ENCODE results near the gene ZNF862. TPM values are rescaled to one million over a fixed set of nuclear protein-coding genes. Genes with fewer than 3 reads are reported as not detected.

ZNF862 gene
- 0.52 and 4.5 TPM in 2 replicates for total RNA-seq (2014; rRNA removed; shearing (Covaris generic); ENCODE audit: low replicate concordance)

- no peaks in the 10 kb centered on the region for H3K27me3 ChIP-seq
- peak within 1 kb of the TSS; percentile 89 for H3K4me3 ChIP-seq
Observed at GRCh38 chr7:149838224-149838991, at the start of gene ZNF862. Gene ZNF862, plus strand, starts transcription at chr7:149838375. Its CDS starts 237 bp downstream, at chr7:149838612.

DNA sequence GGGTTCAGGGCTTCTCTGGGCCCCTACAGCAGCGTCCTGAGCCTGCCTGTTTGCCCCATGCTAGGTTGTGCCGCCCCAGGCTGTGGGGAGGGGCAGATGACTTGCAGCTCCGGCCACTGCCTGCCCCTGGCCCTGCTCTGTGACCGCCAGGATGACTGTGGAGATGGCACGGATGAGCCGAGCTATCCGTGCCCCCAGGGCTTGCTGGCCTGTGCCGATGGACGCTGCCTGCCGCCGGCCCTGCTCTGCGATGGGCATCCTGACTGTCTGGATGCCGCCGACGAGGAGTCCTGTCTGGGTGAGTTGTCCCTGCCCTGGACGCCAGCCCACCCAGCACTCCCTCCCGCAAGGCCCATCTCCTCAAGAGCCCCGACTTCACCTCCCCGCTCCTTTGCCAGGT lies 49.1 kb upstream of the ZNF862 start:
- Histone ChIP-seq H3K9me3 (no peaks in the 10 kb centered on the region), H3K27me3 (no peaks in the 10 kb centered on the region), H3K36me3 (no peaks in the 10 kb centered on the region), H3K4me3 (no peak overlapping the region)
- DNase-seq = no peak

More at GRCh38 chr7:149838224-149838991, at the start of gene ZNF862:
- no peaks in the 10 kb centered on the region for H3K36me3 ChIP-seq
- no peaks in the 10 kb centered on the region for H3K9me3 ChIP-seq
- peak; percentile 94 for DNase-seq

- no peaks in the 10 kb centered on the region for H3K36me3 ChIP-seq
- H3K9me3 ChIP-seq = no peaks in the 10 kb centered on the region
- no peak overlapping the region for H3K4me3 ChIP-seq
- no peak for DNase-seq
- H3K27me3 ChIP-seq = no peaks in the 10 kb centered on the region
Observed at GRCh38 chr7:149790146-149790548, 48.0 kb upstream of the ZNF862 start.

GRCh38 chr7:149790754-149791360 lies 47.3 kb upstream of the ZNF862 start:
- no peaks in the 10 kb centered on the region for H3K36me3 ChIP-seq
- no peak for DNase-seq
- no peak overlapping the region for H3K4me3 ChIP-seq
- no peaks in the 10 kb centered on the region for H3K27me3 ChIP-seq
- H3K9me3 ChIP-seq = no peaks in the 10 kb centered on the region

- H3K9me3 ChIP-seq = no peaks in the 10 kb centered on the region
- H3K27me3 ChIP-seq = no peaks in the 10 kb centered on the region
- no peak for DNase-seq
- no peaks in the 10 kb centered on the region for H3K36me3 ChIP-seq
- no peak overlapping the region for H3K4me3 ChIP-seq
Observed at GRCh38 chr7:149791411-149792219, 46.6 kb upstream of the ZNF862 start.

- Histone ChIP-seq H3K27me3 (no peaks in the 10 kb centered on the region), H3K36me3 (no peaks in the 10 kb centered on the region), H3K9me3 (no peaks in the 10 kb centered on the region), H3K4me3 (no peak overlapping the region)
- no peak for DNase-seq
Observed at GRCh38 chr7:149792220-149792595, 46.0 kb upstream of the ZNF862 start.

DNA sequence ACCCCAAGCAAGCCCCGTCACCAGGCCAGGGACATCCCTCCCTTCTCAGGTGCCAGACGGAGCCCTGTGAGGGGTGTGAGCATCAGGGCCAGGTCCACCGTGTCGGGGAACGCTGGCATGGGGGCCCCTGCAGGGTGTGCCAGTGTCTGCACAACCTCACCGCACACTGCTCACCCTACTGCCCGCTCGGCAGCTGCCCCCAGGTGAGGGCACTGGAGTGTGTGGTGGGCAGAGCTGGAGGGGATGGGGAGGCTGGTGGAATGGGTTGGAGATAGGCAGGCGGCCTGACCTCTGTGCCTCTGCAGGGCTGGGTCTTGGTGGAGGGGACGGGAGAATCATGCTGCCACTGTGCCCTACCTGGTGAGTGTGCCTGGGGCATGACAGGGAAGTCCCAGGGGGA lies 44.9 kb upstream of the ZNF862 start:
- Histone ChIP-seq H3K9me3 (no peaks in the 10 kb centered on the region), H3K36me3 (no peaks in the 10 kb centered on the region), H3K4me3 (no peak overlapping the region), H3K27me3 (no peaks in the 10 kb centered on the region)
- DNase-seq = no peak

DNA sequence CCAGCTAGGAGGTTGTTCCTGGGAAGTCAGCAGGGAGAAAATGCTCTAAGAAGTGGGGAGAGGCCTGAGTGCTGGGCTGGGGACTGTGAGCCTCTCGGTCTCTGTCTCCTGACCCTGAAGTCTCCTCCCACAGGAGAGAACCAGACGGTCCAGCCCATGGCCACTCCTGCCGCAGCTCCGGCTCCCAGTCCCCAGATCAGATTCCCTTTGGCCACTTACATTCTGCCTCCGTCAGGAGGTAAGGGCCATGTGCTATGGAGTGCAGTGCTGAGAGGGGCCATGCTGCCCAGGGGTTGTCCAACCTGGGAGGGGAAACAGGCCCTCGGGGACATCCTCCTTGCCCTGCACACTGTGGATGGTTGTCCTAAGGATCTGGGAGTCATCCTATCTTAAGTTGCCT lies 43.5 kb upstream of the ZNF862 start:
- Histone ChIP-seq H3K9me3 (no peaks in the 10 kb centered on the region), H3K36me3 (no peaks in the 10 kb centered on the region), H3K27me3 (no peaks in the 10 kb centered on the region), H3K4me3 (no peak overlapping the region)
- no peak for DNase-seq

GRCh38 chr7:149795126-149795525 lies 43.0 kb upstream of the ZNF862 start:
- no peak for DNase-seq
- Histone ChIP-seq H3K9me3 (no peaks in the 10 kb centered on the region), H3K36me3 (no peaks in the 10 kb centered on the region), H3K4me3 (no peak overlapping the region), H3K27me3 (no peaks in the 10 kb centered on the region)

DNA sequence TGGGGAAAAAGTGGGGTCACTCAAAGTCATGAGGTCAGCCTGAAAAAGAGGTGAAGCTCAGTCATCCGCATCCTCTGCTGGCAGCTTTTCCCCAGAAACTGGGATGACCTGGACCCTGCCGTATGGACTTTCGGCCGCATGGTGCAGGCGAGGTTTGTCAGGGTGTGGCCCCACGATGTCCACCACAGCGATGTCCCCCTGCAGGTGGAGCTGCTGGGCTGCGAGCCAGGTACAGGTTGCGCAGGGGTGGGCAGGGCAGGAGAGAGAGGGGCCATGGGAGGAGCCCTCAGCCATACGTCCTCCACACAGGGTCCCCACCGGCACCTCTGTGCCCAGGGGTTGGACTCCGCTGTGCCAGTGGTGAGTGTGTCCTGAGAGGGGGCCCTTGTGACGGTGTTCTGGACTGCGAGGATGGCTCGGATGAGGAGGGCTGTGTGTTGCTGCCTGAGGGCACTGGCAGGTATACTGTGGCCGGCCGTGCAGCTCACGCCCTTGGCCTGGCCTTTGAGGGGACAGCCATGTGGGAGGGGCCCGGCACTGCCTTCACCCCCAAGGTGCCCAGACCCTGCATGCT lies 41.8 kb upstream of the ZNF862 start:
- Histone ChIP-seq H3K9me3 (no peaks in the 10 kb centered on the region), H3K36me3 (no peaks in the 10 kb centered on the region), H3K27me3 (no peaks in the 10 kb centered on the region), H3K4me3 (no peak overlapping the region)
- no peak for DNase-seq

- no peak overlapping the region for H3K4me3 ChIP-seq
- no peaks in the 10 kb centered on the region for H3K9me3 ChIP-seq
- DNase-seq = no peak
- no peaks in the 10 kb centered on the region for H3K36me3 ChIP-seq
- H3K27me3 ChIP-seq = no peaks in the 10 kb centered on the region
Observed at GRCh38 chr7:149797771-149798170, 40.4 kb upstream of the ZNF862 start.

DNA sequence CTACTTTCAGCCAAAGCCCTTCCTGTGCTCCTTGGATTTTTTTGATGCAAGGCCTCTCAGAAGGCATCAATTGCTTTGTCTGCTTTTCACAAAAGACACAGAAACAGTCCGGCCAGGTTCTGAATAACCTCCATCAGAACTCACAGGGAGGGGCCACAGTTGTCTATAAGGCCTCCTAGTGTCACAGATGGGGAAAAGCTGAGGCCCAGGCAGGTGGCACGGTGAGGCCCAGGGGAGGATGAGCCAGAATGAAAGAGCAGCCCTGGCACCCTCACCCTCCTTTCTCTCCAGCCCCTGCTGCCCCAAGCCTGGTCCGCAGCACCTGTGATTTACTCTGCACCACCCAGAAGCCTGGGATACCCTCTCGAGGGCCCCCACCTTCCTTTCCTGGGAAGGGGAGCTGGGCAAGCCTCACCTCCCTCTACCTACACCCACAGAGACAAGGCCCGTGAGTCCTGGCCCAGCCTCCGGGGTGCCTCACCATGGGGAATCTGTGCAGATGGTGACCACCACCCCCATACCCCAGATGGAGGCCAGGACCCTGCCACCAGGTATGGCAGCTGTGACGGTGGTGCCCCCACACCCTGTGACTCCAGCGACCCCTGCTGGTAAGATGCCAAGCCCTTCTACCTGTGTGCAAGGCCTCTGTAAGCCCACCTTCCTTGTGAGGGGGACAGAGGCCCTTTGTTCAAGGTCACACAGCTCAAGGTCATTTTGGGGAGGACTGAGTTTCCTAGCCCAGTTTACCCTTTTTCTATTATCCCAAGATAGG lies 38.6 kb upstream of the ZNF862 start:
- no peaks in the 10 kb centered on the region for H3K36me3 ChIP-seq
- no peaks in the 10 kb centered on the region for H3K27me3 ChIP-seq
- H3K9me3 ChIP-seq = no peaks in the 10 kb centered on the region
- no peak overlapping the region for H3K4me3 ChIP-seq
- DNase-seq = no peak

DNA sequence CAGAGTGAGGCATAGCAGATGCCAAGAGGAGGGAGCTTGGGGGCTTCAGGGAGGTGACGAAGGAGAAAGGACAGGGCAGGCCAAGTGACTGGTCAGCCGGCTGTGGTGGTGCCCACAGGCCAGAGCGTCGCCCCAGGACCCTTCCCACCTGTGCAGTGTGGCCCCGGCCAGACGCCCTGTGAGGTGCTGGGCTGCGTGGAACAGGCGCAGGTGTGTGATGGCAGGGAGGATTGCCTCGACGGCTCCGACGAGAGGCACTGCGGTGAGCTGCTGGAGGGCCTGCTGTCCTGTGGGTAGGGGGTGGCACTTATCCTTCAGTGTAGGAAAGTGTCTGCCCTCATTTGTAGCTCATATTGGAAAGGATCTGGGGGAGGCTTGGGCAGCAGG lies 38.0 kb upstream of the ZNF862 start:
- no peak overlapping the region for H3K4me3 ChIP-seq
- H3K27me3 ChIP-seq = no peaks in the 10 kb centered on the region
- no peaks in the 10 kb centered on the region for H3K9me3 ChIP-seq
- H3K36me3 ChIP-seq = no peaks in the 10 kb centered on the region
- no peak for DNase-seq

- H3K4me3 ChIP-seq = no peak overlapping the region
- DNase-seq = no peak
- no peaks in the 10 kb centered on the region for H3K36me3 ChIP-seq
- H3K9me3 ChIP-seq = no peaks in the 10 kb centered on the region
- H3K27me3 ChIP-seq = no peaks in the 10 kb centered on the region
Observed at GRCh38 chr7:149801002-149801566, 37.1 kb upstream of the ZNF862 start.

DNA sequence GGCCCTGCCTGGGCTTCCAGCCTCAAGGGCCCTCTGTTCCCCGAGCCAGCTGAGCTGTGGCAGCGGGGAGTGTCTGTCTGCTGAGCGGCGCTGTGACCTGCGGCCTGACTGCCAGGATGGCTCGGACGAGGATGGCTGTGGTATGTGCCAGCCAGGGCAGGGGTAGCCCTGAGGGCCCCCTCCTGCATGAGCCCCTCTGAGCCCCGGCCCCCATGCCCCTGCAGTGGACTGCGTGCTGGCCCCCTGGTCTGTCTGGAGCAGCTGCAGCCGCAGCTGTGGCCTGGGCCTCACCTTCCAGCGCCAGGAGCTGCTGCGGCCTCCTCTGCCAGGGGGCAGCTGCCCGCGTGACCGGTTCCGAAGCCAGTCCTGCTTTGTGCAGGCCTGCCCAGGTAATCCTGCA lies 36.4 kb upstream of the ZNF862 start:
- no peak overlapping the region for H3K4me3 ChIP-seq
- no peaks in the 10 kb centered on the region for H3K36me3 ChIP-seq
- DNase-seq = no peak
- H3K27me3 ChIP-seq = no peaks in the 10 kb centered on the region; the same call in 1 of the 2 replicates
- no peaks in the 10 kb centered on the region for H3K9me3 ChIP-seq

DNA sequence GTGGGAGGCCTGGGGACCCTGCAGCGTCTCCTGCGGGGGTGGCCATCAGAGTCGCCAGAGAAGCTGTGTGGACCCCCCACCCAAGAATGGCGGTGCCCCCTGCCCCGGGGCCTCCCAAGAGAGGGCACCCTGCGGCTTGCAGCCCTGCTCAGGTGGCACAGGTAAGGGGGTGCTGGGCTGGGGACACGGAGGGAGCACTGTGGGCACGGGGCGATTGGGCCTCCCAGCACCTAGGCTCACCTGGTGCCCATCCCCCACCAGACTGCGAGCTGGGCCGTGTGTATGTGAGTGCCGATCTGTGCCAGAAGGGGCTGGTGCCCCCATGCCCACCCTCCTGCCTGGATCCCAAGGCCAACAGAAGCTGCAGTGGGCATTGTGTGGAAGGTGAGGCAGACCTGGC lies 35.2 kb upstream of the ZNF862 start:
- Histone ChIP-seq H3K27me3 (no peaks in the 10 kb centered on the region; the same call in 1 of the 2 replicates), H3K9me3 (no peaks in the 10 kb centered on the region), H3K4me3 (no peak overlapping the region), H3K36me3 (no peaks in the 10 kb centered on the region)
- DNase-seq = no peak

Data from MG63 (cell line).